ENCODE measurements around the gene PPP1R14C.
"Not testable (repeated sequence)": the region's sequence is repeated elsewhere in the genome, so short reads cannot be mapped to it uniquely, and the experiment has no call there.

Gene PPP1R14C

DNA sequence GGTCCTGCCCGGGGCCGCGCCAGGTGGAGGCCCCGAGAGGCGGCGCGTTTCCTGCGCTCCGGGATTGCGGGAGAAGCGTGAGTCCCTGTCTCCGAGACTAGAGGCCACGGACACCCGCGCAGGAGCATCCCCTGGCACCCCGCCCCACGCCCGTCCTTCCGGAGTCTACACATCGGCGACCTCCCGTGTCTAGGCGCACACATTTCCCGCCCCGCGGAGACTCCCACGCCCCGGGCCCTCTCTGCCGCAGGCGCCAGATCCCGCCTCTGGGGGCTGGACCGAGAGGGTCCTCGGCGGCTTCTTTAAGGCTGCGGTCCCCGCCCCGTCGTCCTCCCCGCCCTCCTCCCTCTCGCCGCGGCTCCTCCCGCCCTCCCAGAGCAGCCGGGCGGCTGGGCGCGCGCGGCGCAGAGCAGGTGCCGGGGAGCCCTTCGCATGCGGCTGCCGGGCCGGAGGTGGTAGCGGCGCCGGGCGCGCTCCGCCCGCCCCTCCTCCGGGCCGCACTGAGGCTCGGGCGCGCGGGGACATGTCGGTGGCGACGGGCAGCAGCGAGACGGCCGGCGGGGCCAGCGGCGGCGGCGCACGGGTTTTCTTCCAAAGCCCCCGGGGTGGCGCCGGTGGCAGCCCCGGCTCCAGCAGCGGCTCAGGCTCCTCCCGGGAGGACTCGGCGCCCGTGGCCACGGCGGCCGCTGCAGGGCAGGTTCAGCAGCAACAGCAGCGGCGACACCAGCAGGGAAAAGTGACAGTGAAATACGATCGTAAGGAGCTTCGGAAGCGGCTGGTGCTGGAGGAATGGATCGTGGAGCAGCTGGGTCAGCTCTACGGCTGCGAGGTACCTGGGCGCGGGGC, at the start of gene PPP1R14C:
PPP1R14C (plus strand) TSS at position 375 of the 846 bp plus-strand sequence; CDS start at position 524, 149 bp downstream.
- DNase-seq: no peak

DNA sequence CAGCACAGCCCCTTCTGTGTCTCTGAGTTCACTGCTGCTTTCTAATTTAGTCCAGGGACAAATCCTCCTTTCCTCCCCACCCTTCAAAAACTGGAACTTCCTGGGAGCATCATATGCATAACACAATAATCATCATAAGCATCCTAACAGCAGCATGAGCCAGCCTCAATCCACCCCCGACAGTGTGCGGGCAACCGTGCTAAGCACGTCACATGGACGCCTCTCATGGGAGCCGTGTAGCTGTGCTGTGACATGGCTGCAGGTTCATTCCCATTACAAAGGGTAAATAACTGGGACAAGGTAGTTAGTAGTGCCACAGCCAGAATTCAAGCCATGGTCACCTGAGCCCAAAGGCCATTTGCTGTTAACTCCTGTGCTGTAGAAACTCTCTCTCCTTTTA, 49.4 kb upstream of the PPP1R14C start:
- no peak for DNase-seq

DNA sequence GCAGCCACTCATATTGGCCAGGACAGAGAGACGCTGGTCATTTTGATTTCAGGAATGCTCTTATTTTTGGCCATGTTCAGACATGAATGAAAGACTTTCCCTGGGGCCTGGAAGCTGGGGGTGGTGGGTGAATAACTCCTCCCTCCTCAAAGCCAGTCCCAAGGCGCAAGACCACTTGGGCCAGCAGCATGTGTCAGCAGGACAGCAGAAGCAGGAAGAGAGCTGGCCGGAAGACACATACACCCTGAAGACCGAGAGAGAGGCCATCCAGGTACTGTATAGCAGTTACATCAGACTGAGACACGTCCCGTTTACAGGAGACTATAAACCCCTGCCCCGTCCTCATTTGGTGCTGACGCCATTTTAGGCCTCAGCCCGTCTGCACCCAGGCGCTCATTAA, 44.7 kb upstream of the PPP1R14C start:
- no peak for DNase-seq

GRCh38 chr6:150099546-150099945, 43.3 kb upstream of the PPP1R14C start:
- DNase-seq: no peak

DNA sequence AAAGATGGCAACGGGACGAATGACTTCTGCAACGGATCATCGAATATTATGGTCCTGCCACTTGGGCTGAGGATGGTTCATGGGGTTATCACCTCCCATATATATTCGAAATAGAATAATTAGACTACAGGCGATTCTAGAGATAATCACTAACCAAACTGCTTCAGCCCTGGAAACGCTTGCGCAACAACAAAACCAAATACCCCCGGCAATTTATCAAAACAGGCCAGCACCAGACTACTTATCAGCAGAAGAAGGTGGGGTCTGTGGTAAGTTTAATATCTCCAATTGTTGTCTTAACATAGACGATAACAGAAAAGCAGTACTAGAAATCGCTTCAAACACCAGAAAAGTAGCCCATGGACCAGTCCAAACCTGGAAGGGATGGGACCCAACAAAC, 42.9 kb upstream of the PPP1R14C start:
- DNase-seq: no peak

GRCh38 chr6:150100745-150101144, 42.1 kb upstream of the PPP1R14C start:
- no peak for DNase-seq

DNA sequence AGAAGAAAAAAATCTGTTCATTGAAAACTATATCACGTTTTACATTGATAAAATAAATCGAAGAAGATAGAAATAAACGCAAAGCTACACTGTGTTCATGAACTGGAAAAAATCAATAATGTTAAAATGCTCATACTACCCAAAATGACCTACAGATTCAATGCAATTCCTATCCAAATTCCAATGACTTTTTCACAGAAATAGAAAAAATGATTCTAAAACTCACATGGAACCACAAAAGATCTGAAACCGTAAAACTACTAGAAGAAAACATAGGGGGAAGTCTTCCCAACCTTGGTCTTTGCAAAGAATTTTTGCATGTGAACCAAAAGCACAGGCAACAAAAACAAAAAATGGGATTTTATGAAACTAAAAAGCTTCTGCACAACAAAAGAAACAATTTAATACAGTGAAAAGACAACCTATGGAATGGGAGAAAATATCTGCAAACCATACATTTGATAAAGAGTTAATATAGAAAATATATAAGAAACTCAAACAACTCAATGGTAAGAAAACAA, 40.0 kb upstream of the PPP1R14C start:
- DNase-seq: no peak

GRCh38 chr6:150112233-150112632, 30.6 kb upstream of the PPP1R14C start:
- no peak for DNase-seq

- DNase-seq: no peak
Observed at GRCh38 chr6:150115769-150116168, 27.1 kb upstream of the PPP1R14C start.

GRCh38 chr6:150116200-150116800, 26.5 kb upstream of the PPP1R14C start:
- no peak for DNase-seq

DNA sequence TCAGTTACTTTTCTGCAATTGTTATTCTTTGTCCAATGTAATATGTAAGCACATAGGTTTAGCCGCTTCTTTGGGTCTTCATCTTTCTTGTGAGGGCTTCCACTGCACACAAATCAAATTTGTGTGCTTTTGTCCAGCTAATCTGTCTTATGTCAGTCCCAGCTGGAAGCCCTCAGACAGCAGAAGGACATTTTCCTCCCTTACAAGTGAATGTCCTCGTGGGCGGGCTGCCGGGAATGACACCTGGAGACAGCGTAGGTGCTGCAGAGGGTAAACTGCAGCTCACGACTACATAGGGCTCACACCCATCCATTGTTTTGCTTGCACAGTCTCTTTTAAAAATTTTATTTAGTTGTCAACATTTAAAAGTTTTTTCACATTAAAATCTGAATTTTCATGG, 24.6 kb upstream of the PPP1R14C start:
- DNase-seq: no peak

GRCh38 chr6:150118627-150119026, 24.2 kb upstream of the PPP1R14C start:
- no peak for DNase-seq

DNA sequence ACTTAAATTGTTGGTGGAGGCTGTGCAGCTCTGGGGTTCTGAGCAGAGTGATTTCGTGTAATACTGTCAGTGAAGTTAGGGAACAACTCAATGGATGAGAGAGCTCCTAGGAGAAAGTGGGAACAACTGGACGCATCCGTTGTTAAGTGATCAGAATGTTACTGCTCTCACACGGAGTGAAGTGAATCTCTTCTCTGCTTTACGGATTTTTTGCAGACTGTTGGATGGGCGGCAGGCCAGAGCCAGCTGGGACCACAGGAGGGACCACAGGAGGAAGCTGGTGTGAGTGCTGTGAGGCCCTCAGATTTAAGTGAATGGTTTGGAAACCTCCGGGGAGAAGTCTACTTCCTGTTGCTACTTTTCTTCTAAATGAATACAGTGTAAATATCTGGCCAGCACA, 23.7 kb upstream of the PPP1R14C start:
- no peak for DNase-seq

GRCh38 chr6:150123645-150124044, 19.2 kb upstream of the PPP1R14C start:
- no peak for DNase-seq

GRCh38 chr6:150124235-150124634, 18.6 kb upstream of the PPP1R14C start:
- no peak for DNase-seq

DNA sequence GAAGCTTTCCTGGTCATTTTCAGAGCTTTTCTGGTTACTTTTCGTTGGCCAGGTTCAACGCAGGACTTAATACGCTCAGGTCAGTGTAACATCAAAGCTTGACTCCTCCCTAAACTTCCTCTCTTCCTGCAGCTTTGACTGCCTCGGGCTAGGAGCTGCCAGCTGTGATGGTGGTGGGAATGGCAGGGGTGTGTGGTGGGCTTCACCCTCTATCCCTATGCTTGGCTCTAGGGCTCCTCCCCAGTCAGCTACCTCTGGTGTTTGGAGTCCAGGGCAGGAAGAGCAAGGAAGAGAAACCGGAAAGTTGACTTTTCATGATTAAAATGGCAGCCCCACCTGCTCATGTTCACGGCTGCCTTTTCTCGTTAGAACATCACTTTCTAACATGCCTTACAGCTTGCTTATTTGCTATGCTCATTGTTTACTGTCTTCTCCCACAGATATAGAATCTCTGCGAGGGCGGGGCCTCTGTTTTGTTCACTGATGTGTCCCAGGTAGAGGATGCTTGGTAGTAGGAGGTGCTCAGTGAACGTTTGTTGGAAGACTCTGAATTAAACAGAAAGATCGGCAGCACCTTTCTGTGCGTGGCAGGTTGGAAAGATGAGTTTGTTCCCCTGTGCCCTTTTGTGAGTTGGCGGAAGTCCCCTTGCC, 16.1 kb upstream of the PPP1R14C start:
- no peak for DNase-seq

GRCh38 chr6:150128425-150128824, 14.4 kb upstream of the PPP1R14C start:
- DNase-seq: no peak

DNA sequence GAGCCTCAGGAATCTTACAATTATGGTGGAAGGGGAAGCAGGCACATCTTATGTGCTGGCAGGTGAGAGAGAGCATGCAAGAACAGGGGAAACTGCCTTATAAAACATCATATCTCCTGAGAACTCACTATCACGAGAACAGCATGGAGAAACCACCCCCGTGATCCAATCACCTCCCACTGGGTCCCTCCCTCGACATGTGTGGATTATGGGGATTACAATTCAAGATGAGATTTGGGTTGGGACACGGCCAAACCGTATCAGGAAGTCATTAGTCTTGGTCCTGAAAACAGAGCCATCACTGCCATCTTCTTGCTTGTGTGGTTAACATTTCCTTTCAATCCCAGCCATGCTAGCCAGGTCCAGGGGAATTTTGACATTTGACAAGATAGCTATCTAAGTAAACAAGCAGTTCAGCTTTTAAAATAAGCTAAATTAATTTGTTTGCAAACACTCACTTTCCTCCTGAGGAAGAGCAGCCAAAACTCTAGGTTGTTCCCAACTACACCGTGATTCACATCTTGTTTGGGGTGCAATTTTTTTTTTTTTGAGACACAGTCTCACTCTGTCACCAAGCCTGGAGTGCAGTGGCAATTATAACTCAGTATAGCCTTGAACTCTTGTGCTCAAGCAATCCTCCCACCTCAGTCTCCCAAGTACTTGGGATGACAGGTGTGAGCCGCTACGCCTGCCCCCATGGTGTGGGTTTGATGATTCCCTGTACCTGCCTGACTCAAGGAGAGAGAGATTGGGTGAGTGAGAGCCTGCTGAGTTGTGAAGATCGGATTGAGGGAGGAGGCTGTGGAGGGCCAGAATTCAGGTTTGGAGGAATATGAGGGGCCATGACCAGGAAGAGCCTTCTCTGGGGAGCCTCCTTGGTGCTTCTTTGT, 13.0 kb upstream of the PPP1R14C start:
- peak; percentile 39 for DNase-seq

- DNase-seq: no peak
Observed at GRCh38 chr6:150133686-150134085, 9.2 kb upstream of the PPP1R14C start.

GRCh38 chr6:150134280-150134920, 8.4 kb upstream of the PPP1R14C start:
- no peak for DNase-seq

GRCh38 chr6:150137711-150138110, 5.1 kb upstream of the PPP1R14C start:
- DNase-seq: not testable (repeated sequence)

DNA sequence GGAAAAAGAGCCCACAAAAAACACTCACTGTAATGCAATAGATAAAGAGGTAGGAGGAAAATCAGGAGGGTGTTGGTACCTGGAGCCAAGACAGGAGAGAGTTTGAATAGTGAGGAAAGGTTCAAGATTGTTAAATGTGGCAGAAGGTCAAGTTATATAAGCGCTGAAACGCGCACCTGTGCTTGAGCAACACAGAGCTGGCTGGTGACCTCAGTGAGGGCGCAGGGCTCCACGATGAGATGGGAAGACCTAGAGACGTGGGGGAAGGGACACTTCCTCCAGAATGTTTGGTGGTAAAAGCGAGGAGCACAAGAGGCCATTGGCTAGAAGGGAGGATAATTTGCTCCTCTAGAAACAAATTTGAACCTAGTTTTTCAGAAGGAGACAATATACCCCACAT, 4.2 kb upstream of the PPP1R14C start:
- no peak for DNase-seq

Measured in NCI-H82 (cell line).